Endothelial cell of umbilical vein (primary cell): ENCODE data around the gene SP140L.

Experiments
- EZH2 ChIP-seq: IDR thresholded peaks from 2 replicates; pipeline ENCODE4 v1.6.1; 2012; ENCODE audit warnings: borderline replicate concordance, low read depth, mild to moderate bottlenecking, moderate library complexity, low read length, inconsistent platforms; ENCODE audit not compliant: severe bottlenecking
- FOS ChIP-seq: IDR thresholded peaks from 2 replicates; pipeline ENCODE4 v1.6.1; 2011; ENCODE audit warnings: mild to moderate bottlenecking, low read length, moderate library complexity, borderline replicate concordance; ENCODE audit not compliant: insufficient read depth
- GATA2 ChIP-seq: IDR thresholded peaks from 2 replicates; pipeline ENCODE4 v1.7.0; 2011; ENCODE audit warnings: low read depth, mild to moderate bottlenecking, moderate library complexity, mixed read lengths, low read length; ENCODE audit not compliant: insufficient read length, insufficient read depth
- JUN ChIP-seq: IDR thresholded peaks from 2 replicates; pipeline ENCODE4 v1.6.1; 2011; ENCODE audit warnings: borderline replicate concordance, low read depth; ENCODE audit not compliant: insufficient read length, insufficient read depth
- MYC ChIP-seq: IDR thresholded peaks from one replicate; pipeline ENCODE4 v1.6.1; 2011; ENCODE audit warnings: mild to moderate bottlenecking, low read depth, low read length
- POLR2A ChIP-seq: IDR thresholded peaks from 2 replicates; pipeline ENCODE4 v1.6.1; 2012; ENCODE audit warnings: low read depth, mild to moderate bottlenecking, control low read depth, low read length
- POLR2AphosphoS5 ChIP-seq: IDR thresholded peaks from 2 replicates; pipeline ENCODE4 v1.6.1; 2012; ENCODE audit warnings: low read depth, mild to moderate bottlenecking, control low read depth, low read length, moderate library complexity; ENCODE audit not compliant: insufficient read depth
- TF ChIP-seq, protein P1 (sequence below), 2 donors: IDR thresholded peaks; 1 replicate in 1 of 2; 2 replicates in 1 of 2; pipeline ENCODE4 v1.5.1; 2011; ENCODE audit warnings: low read length in 2 of 2, mild to moderate bottlenecking in 2 of 2, moderate library complexity in 2 of 2, control low read depth in 1 of 2, inconsistent platforms in 1 of 2, low read depth in 1 of 2; ENCODE audit not compliant: insufficient read depth in 1 of 2; ENCODE audit errors: extremely low read depth in 1 of 2
- TF ChIP-seq, protein P2 (sequence below): IDR thresholded peaks from 2 replicates; pipeline ENCODE4 v1.6.1; 2011; ENCODE audit not compliant: insufficient read depth, insufficient read length

DNA sequence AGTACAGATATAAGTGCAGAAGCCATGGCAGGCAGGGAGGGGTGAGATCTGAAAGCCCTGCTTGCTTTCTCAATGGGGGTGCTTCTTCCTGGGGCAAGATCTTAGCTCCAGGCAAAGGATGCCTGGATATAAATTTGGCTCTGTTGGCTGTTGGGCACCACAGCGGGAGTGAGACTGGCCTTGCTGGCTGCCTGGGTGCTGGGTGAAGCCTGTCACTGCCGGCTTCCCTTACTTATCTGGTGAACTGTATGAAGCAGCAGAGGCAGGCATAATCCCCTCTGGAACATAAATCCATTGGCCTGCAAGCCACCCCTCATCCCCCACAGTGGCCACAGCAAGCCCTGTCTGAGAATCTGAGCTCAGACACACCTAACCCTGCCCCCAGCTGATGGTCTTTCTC lies 27.4 kb upstream of the SP140L start:
- TF ChIP-seq POLR2AphosphoS5 (no peak), POLR2A (no peak), FOS (no peak), EZH2 (no peak), JUN (no peak), GATA2 (no peak), MYC (no peak)
- TF ChIP-seq, protein P1, sequence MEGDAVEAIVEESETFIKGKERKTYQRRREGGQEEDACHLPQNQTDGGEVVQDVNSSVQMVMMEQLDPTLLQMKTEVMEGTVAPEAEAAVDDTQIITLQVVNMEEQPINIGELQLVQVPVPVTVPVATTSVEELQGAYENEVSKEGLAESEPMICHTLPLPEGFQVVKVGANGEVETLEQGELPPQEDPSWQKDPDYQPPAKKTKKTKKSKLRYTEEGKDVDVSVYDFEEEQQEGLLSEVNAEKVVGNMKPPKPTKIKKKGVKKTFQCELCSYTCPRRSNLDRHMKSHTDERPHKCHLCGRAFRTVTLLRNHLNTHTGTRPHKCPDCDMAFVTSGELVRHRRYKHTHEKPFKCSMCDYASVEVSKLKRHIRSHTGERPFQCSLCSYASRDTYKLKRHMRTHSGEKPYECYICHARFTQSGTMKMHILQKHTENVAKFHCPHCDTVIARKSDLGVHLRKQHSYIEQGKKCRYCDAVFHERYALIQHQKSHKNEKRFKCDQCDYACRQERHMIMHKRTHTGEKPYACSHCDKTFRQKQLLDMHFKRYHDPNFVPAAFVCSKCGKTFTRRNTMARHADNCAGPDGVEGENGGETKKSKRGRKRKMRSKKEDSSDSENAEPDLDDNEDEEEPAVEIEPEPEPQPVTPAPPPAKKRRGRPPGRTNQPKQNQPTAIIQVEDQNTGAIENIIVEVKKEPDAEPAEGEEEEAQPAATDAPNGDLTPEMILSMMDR (IDR thresholded peaks at IDR 0.05; ENCODE audit: extremely low read depth in 1 of 2, insufficient read depth in 1 of 2, low read depth in 1 of 2, low read length in 2 of 2): no peak
- TF ChIP-seq, protein P2, sequence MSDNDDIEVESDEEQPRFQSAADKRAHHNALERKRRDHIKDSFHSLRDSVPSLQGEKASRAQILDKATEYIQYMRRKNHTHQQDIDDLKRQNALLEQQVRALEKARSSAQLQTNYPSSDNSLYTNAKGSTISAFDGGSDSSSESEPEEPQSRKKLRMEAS: no peak
